Measurements from ENCODE around the gene MAGOH.

The MAGOH gene

DNA sequence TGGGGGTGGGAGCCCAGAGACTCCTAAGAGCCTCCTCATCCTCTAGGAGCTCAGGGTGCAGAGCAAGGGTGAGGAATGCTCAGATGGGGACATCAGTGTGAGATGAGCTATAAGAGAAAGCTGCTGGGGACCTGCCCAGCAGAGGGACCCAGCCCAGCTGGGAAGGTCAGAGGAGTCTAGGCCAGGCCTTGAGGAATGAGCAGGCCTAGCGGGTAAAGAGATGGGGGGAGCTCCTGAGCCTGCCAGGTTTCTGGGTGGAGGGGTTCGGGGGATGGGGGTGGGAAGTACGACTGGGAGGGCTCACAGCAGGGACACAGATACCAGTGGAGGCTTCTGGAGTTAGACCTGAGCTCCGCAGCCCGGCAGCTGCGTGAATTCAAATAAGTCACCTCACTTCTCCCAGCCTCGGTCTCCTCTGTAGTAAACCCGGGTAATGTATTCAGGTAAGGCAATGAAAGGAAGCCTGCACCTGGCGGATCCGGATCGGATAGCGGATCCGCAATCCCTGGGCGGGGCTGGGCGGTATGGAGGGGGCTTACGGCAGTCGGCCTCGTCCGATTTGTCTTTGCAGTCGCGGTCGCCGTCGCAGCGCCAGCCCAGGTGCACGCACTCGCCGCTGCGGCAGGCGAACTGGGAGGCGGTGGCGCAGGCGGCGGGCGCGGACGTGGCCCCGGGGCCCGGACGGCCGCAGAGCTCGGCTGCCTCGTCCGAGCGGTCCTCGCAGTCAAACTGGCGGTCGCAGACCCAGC, 38.0 kb upstream of the MAGOH start:
- ChIA-PET POLR2A (interaction anchor here (0.6 kb wide), 1 partner anchor 19 kb away, joined by 4 read pairs; no protein-coding TSS in a partner anchor), CTCF (interaction anchor here (0.9 to 13.6 kb wide), 3 partner anchors 12 to 210 kb away, joined by 3 to 338 read pairs (median 79); no protein-coding TSS in a partner anchor)
- TF ChIP-seq, protein P1, sequence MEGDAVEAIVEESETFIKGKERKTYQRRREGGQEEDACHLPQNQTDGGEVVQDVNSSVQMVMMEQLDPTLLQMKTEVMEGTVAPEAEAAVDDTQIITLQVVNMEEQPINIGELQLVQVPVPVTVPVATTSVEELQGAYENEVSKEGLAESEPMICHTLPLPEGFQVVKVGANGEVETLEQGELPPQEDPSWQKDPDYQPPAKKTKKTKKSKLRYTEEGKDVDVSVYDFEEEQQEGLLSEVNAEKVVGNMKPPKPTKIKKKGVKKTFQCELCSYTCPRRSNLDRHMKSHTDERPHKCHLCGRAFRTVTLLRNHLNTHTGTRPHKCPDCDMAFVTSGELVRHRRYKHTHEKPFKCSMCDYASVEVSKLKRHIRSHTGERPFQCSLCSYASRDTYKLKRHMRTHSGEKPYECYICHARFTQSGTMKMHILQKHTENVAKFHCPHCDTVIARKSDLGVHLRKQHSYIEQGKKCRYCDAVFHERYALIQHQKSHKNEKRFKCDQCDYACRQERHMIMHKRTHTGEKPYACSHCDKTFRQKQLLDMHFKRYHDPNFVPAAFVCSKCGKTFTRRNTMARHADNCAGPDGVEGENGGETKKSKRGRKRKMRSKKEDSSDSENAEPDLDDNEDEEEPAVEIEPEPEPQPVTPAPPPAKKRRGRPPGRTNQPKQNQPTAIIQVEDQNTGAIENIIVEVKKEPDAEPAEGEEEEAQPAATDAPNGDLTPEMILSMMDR (IDR thresholded peaks at IDR 0.05; ENCODE audit: control extremely low read depth, extremely low read depth, low read depth, missing control alignments), result no peak
- no peak for DNase-seq (ENCODE audit: extremely low spot score)

DNA sequence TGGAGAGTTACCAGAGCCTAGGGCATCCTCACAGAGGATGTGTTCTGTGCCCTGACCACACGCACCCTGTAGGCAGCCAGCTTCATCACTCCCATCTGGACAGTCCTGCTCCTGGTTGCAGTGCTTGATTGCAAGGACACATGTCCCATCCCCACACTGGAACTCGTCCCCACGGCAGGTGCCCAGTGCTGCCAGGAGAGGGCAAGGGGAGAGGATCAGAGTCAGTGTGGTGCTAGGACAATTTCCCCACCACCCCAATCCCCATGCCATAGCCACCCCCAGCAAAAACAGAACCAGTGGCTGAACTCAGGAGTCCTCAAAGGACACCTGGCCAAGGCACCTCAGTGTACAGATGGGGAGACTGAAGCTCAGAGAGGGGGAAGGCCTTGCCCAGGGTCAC, 37.2 kb upstream of the MAGOH start:
- CTCF ChIA-PET, result interaction anchor here (0.7 to 13.6 kb wide), 4 partner anchors 10 to 210 kb away, joined by 3 to 338 read pairs (median 41); no protein-coding TSS in a partner anchor
- TF ChIP-seq, protein P1 (IDR thresholded peaks at IDR 0.05; ENCODE audit: control extremely low read depth, extremely low read depth, low read depth, missing control alignments), result no peak
- POLR2A ChIA-PET, result interaction anchor here (0.6 kb wide), 1 partner anchor 20 kb away, joined by 4 read pairs; no protein-coding TSS in a partner anchor
- DNase-seq (ENCODE audit: extremely low spot score), result no peak

DNA sequence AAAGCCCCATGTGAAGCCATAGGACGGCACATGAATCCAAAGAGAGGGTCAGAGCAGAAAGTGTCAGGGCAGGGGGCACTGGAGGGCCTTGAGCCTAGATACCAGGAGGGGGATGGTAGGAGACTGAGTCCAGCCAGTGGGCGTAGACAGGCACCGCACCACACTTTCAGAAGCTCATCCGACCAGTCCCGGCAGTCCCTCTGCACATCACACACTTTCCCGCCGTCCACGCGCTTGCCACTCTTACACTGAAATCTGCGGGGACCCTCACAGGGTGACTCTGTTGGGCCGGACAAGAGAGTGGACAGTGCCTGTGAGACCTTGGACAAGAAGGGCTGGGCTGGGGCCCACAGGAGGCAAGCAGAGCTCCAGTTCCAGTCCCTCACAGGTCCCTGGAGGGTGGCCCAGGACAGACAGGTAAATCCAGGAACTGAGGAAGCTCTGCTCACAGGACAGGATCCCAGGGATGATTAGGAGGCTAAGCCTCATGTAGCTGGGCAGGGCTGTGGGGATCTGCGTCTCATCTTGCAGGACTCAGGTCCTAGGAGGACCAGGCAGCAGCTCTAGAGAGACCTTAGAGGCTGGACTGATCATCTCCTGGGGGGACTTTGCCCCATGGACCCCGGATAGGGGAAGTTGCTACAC, 36.3 kb upstream of the MAGOH start:
- TF ChIP-seq, protein P1 (IDR thresholded peaks at IDR 0.05; ENCODE audit: control extremely low read depth, extremely low read depth, low read depth, missing control alignments), result no peak
- CTCF ChIA-PET, result interaction anchor here (0.7 to 13.6 kb wide), 3 partner anchors 9 to 120 kb away, joined by 3 to 338 read pairs (median 4); no protein-coding TSS in a partner anchor
- no peak for DNase-seq (ENCODE audit: extremely low spot score)
- POLR2A ChIA-PET, result no interaction called here

DNA sequence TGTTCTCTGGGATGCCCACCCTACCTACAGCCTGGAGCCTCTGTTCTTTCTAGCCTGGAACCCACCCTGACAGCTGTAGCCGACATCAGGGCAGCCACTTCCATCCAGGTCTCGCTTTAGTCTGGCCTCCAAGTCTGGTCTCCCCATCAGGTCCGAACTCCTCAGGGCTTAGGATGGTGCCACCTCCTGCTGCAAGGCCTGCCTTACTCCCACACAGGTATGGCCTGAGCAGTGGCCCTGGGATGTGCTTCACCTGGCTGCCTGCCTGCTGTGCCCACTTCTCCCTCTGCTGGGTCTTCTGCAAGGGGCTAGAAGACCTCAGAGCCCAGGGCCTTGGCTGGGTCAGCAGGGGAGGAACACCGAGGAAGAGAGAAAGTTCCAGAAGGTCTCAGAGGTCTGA, 35.7 kb upstream of the MAGOH start:
- TF ChIP-seq, protein P1 (IDR thresholded peaks at IDR 0.05; ENCODE audit: control extremely low read depth, extremely low read depth, low read depth, missing control alignments), result no peak
- POLR2A ChIA-PET, result no interaction called here
- DNase-seq (ENCODE audit: extremely low spot score), result no peak
- CTCF ChIA-PET, result interaction anchor here (1.9 to 13.6 kb wide), 2 partner anchors 15 to 120 kb away, joined by 4 to 338 read pairs; no protein-coding TSS in a partner anchor

DNA sequence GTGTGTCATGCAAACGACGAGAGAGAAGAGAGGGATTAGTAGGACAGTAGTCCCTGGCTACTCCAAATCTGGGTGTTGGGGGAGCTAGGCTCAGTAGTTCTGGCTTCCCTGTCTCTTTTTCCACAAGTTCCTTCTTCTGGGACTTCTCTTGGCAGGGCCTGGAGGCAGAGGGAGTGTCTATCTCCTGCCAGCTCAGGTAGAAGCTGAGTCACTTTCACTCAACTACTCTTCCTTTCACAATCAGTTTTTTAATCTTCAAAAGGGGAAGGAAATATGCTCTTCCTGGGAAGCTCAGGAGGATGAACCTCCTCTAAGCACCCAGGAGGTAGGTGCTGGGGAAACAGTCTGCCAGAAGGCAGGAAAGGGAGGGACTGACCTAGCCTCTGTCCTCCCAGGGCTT, 35.2 kb upstream of the MAGOH start:
- TF ChIP-seq, protein P1 (IDR thresholded peaks at IDR 0.05; ENCODE audit: control extremely low read depth, extremely low read depth, low read depth, missing control alignments), result no peak
- CTCF ChIA-PET, result interaction anchor here (1.9 to 13.6 kb wide), 2 partner anchors 15 to 121 kb away, joined by 4 to 338 read pairs; no protein-coding TSS in a partner anchor
- POLR2A ChIA-PET, result no interaction called here
- DNase-seq (ENCODE audit: extremely low spot score), result no peak

DNA sequence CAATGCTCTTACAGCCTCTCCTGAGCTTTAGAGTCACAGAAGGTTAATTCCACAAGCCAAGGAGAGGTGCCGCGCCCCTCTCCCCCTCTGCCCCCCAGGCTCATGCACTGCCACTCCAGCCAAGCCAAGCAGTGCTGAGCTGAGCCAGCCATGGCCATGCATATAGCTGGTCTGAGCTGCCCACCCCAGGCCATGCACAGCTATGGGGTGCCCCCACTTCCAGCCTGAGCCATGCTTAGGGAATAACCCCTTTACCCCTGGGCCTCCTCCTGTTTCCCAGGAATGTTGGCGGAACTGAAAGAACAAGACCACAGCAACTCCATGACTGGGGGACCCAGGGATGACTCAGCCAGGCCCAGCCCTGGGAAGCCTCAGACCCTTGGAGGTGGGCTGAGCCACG, 34.0 kb upstream of the MAGOH start:
- POLR2A ChIA-PET, result no interaction called here
- TF ChIP-seq, protein P1 (IDR thresholded peaks at IDR 0.05; ENCODE audit: control extremely low read depth, extremely low read depth, low read depth, missing control alignments), result no peak

More for the DNA sequence above, 34.0 kb upstream of the MAGOH start:
- CTCF ChIA-PET, result interaction anchor here (13.6 kb wide), 1 partner anchor 122 kb away, joined by 338 read pairs; no protein-coding TSS in a partner anchor
- DNase-seq (ENCODE audit: extremely low spot score), result no peak
